Esophagus muscularis mucosa (tissue), 4 donors: Measurements from ENCODE around the gene GABPB1. TPM values are rescaled to one million over a fixed set of nuclear protein-coding genes. Genes with fewer than 3 reads are reported as not detected.

ENCODE experiments used
- DNase-seq: peaks from one replicate; pipeline ENCODE4 v3.0.0-alpha.2; 2017; ENCODE audit errors: extremely low spot score
- H3K27ac ChIP-seq, 4 donors: fragments of 200-600 bp; sonication (generic); replicated peaks in 1 of 4; 1 replicate in 3 of 4; 2 replicates in 1 of 4; pipeline ENCODE4 v1.5.1; 2016 to 2019; ENCODE audit warnings: mild to moderate bottlenecking in 1 of 4
- H3K27me3 ChIP-seq, 4 donors: fragments of 200-600 bp; sonication (generic); one replicate each; pipeline versions ENCODE4 v1.5.1 to v1.6.0; 2016 to 2019
- H3K36me3 ChIP-seq, 4 donors: fragments of 200-600 bp; sonication (generic); one replicate each; pipeline ENCODE4 v1.5.1; 2016 to 2019
- H3K4me1 ChIP-seq, 4 donors: fragments of 200-600 bp; sonication (generic); one replicate each; pipeline ENCODE4 v1.5.1; 2016 to 2019
- H3K4me3 ChIP-seq, 4 donors: fragments of 200-600 bp; sonication (generic); 1 replicate in 2 of 4; 2 replicates in 2 of 4; pipeline ENCODE4 v1.5.1; 2016 to 2019; ENCODE audit warnings: mild to moderate bottlenecking in 4 of 4, moderate library complexity in 1 of 4
- H3K9me3 ChIP-seq, 4 donors: fragments of 200-600 bp; sonication (generic); 1 replicate in 3 of 4; 2 replicates in 1 of 4; pipeline ENCODE4 v1.5.1; 2016 to 2019
- CTCF ChIP-seq, 3 experiments: fragments of 200-600 bp in 2 of 3; fragments of 450-650 bp in 1 of 3; sonication (generic) in 2 of 3; IDR thresholded peaks; one replicate each; pipeline ENCODE4 v1.5.1; 2017 to 2019; ENCODE audit warnings: antibody characterized with exemption in 3 of 3, mild to moderate bottlenecking in 2 of 3, moderate library complexity in 1 of 3
- EP300 ChIP-seq: sonication (generic); formaldehyde crosslinking; IDR thresholded peaks from one replicate; pipeline ENCODE4 v1.6.1; 2017; ENCODE audit warnings: antibody characterized with exemption
- POLR2A ChIP-seq: fragments of 450-650 bp; IDR thresholded peaks from one replicate; pipeline ENCODE4 v1.6.1; 2017; ENCODE audit warnings: antibody characterized with exemption, moderate library complexity, mild to moderate bottlenecking, low read depth
- POLR2AphosphoS5 ChIP-seq, 2 donors: sonication (generic); formaldehyde crosslinking; IDR thresholded peaks; one replicate each; pipeline ENCODE4 v1.6.1; 2017; ENCODE audit warnings: antibody characterized with exemption in 2 of 2
- WGBS: methylation state at CpG from one replicate; pipeline ENCODE4 v1.1.5; 2018; 5-methylcytosine and 5-hydroxymethylcytosine counted together
- intact Hi-C: fragments of 100-400 bp; cut with DNase I; formaldehyde crosslinking; loops from one replicate; pipeline ENCODE4 v1.15.1; 2023
- total RNA-seq, 4 donors: library from RNA; depleted of rRNA; stranded (reverse); fragments of >200 nt; gene quantifications; one replicate each; pipeline versions ENCODE4 v1.1.0 to v1.2.1, GENCODE V29; 2016

The GABPB1 gene
- total RNA-seq, 4 donors from 2014 or later = 13.2 to 23.5 (median 15.4) TPM

GRCh38 chr15:50320504-50320903 is 34.5 kb downstream of the GABPB1 start:
- no peak for TF ChIP-seq EP300
- TF ChIP-seq POLR2AphosphoS5 (IDR thresholded peaks at IDR 0.05) = no peak
- TF ChIP-seq CTCF (IDR thresholded peaks at IDR 0.05) = no peak
- no peak for TF ChIP-seq POLR2A
- intact Hi-C loops = no loop called here
- H3K27ac ChIP-seq = no peak overlapping the region
- no peaks in the 10 kb centered on the region for H3K9me3 ChIP-seq
- H3K4me1 ChIP-seq = peaks cover 0 to 2% (median 0%) of the 10 kb centered on the region in 4 donors
- no peak for DNase-seq
- no peaks in the 10 kb centered on the region for H3K36me3 ChIP-seq
- H3K4me3 ChIP-seq = no peak overlapping the region
- no peaks in the 10 kb centered on the region for H3K27me3 ChIP-seq

- H3K9me3 ChIP-seq = no peaks in the 10 kb centered on the region
- no peaks in the 10 kb centered on the region for H3K36me3 ChIP-seq
- H3K27ac ChIP-seq = no peak overlapping the region
- peaks cover 0 to 2% (median 0%) of the 10 kb centered on the region in 4 donors for H3K4me1 ChIP-seq
- H3K4me3 ChIP-seq = no peak overlapping the region
- H3K27me3 ChIP-seq = no peaks in the 10 kb centered on the region
- intact Hi-C loops = no loop called here
- 80% methylated on average over 4 of the region's 4 CpGs for WGBS
- no peak for DNase-seq
- TF ChIP-seq POLR2A (no peak), EP300 (no peak), POLR2AphosphoS5 (IDR thresholded peaks at IDR 0.05) (no peak), CTCF (IDR thresholded peaks at IDR 0.05) (no peak)
Measured at GRCh38 chr15:50318697-50319096, 36.3 kb downstream of the GABPB1 start.

GRCh38 chr15:50315814-50316630 is 39.0 kb downstream of the GABPB1 start:
- Histone ChIP-seq H3K4me3 (no peak overlapping the region), H3K27me3 (no peaks in the 10 kb centered on the region), H3K36me3 (no peaks in the 10 kb centered on the region), H3K9me3 (no peaks in the 10 kb centered on the region), H3K27ac (no peak overlapping the region), H3K4me1 (no peaks in the 10 kb centered on the region)
- intact Hi-C loops = no loop called here
- TF ChIP-seq CTCF (IDR thresholded peaks at IDR 0.05) = peak; percentile 29 to 67 (median 62)
- no peak for TF ChIP-seq POLR2A
- no peak for DNase-seq
- WGBS = 60% methylated on average over 4 of the region's 4 CpGs

GRCh38 chr15:50312636-50313035 is 42.4 kb downstream of the GABPB1 start:
- no peak for DNase-seq
- Histone ChIP-seq H3K4me1 (no peaks in the 10 kb centered on the region), H3K27me3 (no peaks in the 10 kb centered on the region), H3K9me3 (peaks cover 0 to 5% (median 0%) of the 10 kb centered on the region in 4 donors), H3K36me3 (peaks cover 0 to 14% (median 8%) of the 10 kb centered on the region in 4 donors), H3K4me3 (no peak overlapping the region), H3K27ac (no peak overlapping the region)
- WGBS = 92% methylated on average over 2 of the region's 2 CpGs
- TF ChIP-seq POLR2A (no peak), CTCF (IDR thresholded peaks at IDR 0.05) (no peak), POLR2AphosphoS5 (IDR thresholded peaks at IDR 0.05) (no peak), EP300 (no peak)
- intact Hi-C loops = no loop called here

GRCh38 chr15:50307799-50308198 is 47.2 kb downstream of the GABPB1 start:
- TF ChIP-seq CTCF (IDR thresholded peaks at IDR 0.05) = no peak
- no peak for TF ChIP-seq POLR2AphosphoS5 (IDR thresholded peaks at IDR 0.05)
- TF ChIP-seq POLR2A = no peak
- no peak for TF ChIP-seq EP300
- Histone ChIP-seq H3K36me3 (peaks cover 0 to 27% (median 22%) of the 10 kb centered on the region in 4 donors), H3K27ac (no peak overlapping the region), H3K27me3 (no peaks in the 10 kb centered on the region), H3K9me3 (peaks cover 0 to 5% (median 0%) of the 10 kb centered on the region in 4 donors), H3K4me1 (no peaks in the 10 kb centered on the region), H3K4me3 (no peak overlapping the region)
- intact Hi-C loops = no loop called here
- DNase-seq = no peak
